Measurements from ENCODE around the gene PSME2.

DNA sequence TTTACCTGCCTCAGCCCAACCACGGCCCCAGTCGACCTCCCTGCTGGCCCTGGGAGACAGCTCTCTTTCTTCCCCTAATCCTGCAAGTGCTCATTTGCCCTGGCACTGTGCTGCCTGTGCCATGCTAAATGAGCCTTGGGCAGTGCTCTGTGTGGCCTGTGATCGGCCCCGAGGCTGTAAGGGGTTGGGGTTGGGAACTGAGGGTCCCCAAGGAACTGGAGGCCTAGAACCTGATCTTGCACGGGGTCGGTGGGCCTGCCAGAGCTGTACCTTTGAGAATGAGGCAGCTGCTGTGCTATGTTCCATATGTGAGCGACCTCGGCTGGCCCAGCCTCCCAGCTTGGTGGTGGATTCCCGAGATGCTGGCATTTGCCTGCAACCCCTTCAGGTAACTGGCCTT lies 3.7 kb upstream of the PSME2 start:
- TF ChIP-seq, protein P1, sequence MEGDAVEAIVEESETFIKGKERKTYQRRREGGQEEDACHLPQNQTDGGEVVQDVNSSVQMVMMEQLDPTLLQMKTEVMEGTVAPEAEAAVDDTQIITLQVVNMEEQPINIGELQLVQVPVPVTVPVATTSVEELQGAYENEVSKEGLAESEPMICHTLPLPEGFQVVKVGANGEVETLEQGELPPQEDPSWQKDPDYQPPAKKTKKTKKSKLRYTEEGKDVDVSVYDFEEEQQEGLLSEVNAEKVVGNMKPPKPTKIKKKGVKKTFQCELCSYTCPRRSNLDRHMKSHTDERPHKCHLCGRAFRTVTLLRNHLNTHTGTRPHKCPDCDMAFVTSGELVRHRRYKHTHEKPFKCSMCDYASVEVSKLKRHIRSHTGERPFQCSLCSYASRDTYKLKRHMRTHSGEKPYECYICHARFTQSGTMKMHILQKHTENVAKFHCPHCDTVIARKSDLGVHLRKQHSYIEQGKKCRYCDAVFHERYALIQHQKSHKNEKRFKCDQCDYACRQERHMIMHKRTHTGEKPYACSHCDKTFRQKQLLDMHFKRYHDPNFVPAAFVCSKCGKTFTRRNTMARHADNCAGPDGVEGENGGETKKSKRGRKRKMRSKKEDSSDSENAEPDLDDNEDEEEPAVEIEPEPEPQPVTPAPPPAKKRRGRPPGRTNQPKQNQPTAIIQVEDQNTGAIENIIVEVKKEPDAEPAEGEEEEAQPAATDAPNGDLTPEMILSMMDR (IDR thresholded peaks at IDR 0.05), result no peak
- no peak for TF ChIP-seq POLR2A (IDR thresholded peaks at IDR 0.05)

Measured in heart left ventricle (tissue), 13 donors.